BE2C (cell line): ENCODE data around the gene TDRD1.

Source experiments
- DNase-seq: peaks from one replicate; pipeline ENCODE4 v3.0.0-alpha.2; 2020
- H3K27me3 ChIP-seq: fragments of 250-450 bp; sonication (Bioruptor Pico); 2 replicates; pipeline ENCODE4 v1.5.1; 2020; ENCODE audit warnings: mild to moderate bottlenecking
- H3K36me3 ChIP-seq: fragments of 250-450 bp; sonication (Bioruptor Pico); 2 replicates; pipeline ENCODE4 v1.5.1; 2020; ENCODE audit warnings: mild to moderate bottlenecking
- H3K4me1 ChIP-seq: fragments of 250-450 bp; sonication (Bioruptor Pico); 2 replicates; pipeline ENCODE4 v1.5.1; 2020
- H3K4me3 ChIP-seq: 2 replicates; pipeline ENCODE4 v1.5.1; 2011; ENCODE audit warnings: low read depth, low read length
- H3K9me3 ChIP-seq: fragments of 250-450 bp; sonication (Bioruptor Pico); 2 replicates; pipeline ENCODE4 v1.5.1; 2020
- TF ChIP-seq, protein P1 (sequence below): IDR thresholded peaks from 2 replicates; pipeline ENCODE4 v1.5.1; 2012; ENCODE audit warnings: mild to moderate bottlenecking, low read depth, low read length

Gene TDRD1

DNA sequence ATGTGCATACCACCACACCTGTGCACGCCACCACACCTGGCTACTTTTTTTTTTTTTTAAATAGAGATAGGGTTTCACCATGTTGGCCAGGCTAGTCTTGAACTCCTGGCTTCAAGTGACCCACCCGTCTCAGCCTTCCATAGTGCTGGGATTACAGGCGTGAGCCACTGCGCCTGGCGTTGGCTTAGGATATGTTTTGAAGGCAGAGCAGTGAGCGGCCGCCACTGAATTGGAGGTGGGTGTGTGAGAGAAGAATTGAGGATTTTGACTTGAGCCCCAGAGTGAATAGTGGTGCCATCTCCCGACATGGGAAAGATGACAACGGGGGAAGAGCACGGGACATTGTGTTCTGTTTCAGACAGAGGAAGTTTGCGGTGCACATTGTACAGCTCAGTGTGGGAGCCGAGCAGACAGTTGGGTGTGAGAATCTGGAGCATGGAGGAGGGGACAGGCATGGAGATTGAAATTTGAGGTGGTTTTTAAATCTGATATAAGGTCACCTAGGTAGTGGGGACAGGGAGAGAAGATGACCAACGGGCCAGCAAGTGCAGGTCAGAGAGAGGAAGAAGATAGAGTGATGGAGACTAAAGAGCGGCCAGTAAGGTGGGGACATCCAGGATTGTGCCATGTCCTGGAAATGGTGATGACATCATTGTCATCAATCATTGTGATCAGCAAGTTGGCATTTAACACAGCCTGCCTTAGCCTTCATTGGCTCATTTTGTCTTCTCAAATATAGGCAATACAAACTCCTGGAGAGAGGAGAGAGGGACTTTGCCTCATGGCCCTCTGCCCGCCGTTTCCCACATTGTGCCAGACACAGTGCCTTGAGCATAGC is 95.7 kb downstream of the TDRD1 start:
- TF ChIP-seq, protein P1, sequence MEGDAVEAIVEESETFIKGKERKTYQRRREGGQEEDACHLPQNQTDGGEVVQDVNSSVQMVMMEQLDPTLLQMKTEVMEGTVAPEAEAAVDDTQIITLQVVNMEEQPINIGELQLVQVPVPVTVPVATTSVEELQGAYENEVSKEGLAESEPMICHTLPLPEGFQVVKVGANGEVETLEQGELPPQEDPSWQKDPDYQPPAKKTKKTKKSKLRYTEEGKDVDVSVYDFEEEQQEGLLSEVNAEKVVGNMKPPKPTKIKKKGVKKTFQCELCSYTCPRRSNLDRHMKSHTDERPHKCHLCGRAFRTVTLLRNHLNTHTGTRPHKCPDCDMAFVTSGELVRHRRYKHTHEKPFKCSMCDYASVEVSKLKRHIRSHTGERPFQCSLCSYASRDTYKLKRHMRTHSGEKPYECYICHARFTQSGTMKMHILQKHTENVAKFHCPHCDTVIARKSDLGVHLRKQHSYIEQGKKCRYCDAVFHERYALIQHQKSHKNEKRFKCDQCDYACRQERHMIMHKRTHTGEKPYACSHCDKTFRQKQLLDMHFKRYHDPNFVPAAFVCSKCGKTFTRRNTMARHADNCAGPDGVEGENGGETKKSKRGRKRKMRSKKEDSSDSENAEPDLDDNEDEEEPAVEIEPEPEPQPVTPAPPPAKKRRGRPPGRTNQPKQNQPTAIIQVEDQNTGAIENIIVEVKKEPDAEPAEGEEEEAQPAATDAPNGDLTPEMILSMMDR, result no peak
- H3K9me3 ChIP-seq, result no peaks in the 10 kb centered on the region; the same call in 1 of the 2 replicates
- no peaks in the 10 kb centered on the region for H3K4me1 ChIP-seq
- DNase-seq, result no peak
- no peaks in the 10 kb centered on the region for H3K27me3 ChIP-seq
- H3K36me3 ChIP-seq, result no peaks in the 10 kb centered on the region
- H3K4me3 ChIP-seq, result no peak overlapping the region

DNA sequence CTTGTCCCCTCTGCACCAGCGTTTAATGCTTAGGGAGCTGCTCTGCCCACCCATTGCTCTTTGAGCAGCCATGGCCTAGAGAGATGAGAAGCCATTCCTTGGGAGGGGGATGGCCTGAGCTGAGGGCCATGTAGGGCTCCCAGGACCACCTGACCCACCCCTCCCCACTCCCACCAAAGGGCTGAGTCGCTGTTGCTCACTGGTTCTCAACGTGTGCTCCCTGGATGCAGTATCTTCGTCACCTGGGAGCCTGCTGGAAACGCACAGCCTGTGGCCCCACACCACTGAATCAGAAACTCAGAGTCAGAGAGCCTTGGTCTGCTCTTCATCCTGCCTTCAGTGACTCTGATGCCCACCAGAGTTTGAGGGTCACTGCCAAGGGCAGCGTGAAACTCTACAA is 96.9 kb downstream of the TDRD1 start:
- Histone ChIP-seq H3K9me3 (no peaks in the 10 kb centered on the region; the same call in 1 of the 2 replicates), H3K4me1 (no peaks in the 10 kb centered on the region)
- DNase-seq, result no peak

DNA sequence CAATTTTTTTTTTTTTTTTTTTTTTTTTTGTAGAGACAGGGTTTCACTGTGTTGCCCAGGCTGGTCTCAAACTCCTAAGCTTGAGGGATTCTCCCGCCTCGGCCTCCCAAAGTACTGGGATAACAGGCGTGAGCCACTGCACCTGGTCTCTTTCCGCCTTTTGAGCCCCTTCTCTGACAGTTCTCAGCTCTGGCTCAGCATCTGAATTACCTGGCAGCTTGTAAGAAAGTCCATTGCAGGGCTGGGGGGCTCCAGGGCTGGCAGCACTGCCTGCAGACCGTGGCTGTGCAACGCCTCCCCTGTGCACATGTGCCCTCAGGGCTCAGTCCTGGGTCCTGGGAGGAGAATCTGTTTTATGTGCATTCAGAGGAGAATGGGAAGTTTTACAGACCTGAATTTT is 97.5 kb downstream of the TDRD1 start:
- peak; percentile 24 for DNase-seq
- Histone ChIP-seq H3K9me3 (no peaks in the 10 kb centered on the region; the same call in 1 of the 2 replicates), H3K4me1 (no peaks in the 10 kb centered on the region), H3K27me3 (no peaks in the 10 kb centered on the region), H3K36me3 (no peaks in the 10 kb centered on the region), H3K4me3 (no peak overlapping the region)
- TF ChIP-seq, protein P1, result no peak

More for the DNA sequence above, 96.9 kb downstream of the TDRD1 start:
- Histone ChIP-seq H3K36me3 (no peaks in the 10 kb centered on the region), H3K27me3 (no peaks in the 10 kb centered on the region), H3K4me3 (no peak overlapping the region)
- TF ChIP-seq, protein P1, result no peak

GRCh38 chr10:114278140-114278883 is 99.2 kb downstream of the TDRD1 start:
- Histone ChIP-seq H3K4me1 (no peaks in the 10 kb centered on the region), H3K9me3 (no peaks in the 10 kb centered on the region), H3K36me3 (no peaks in the 10 kb centered on the region), H3K4me3 (no peak overlapping the region), H3K27me3 (no peaks in the 10 kb centered on the region)
- DNase-seq, result no peak
- TF ChIP-seq, protein P1, result no peak

DNA sequence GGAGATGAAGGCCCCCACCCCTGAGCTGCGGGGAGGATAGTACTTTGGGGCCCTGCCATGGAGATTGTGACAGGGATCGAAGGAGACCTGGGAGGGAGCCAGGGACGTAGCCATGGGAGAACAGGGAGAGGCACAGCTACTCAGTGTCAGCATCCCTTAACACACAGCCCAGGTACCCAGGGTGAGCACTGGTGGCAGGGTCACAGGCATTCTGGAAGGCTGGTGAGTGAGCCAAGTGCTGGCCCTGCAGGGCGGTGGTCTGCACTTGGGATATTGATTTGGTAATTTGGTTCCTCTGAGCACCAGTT is 99.7 kb downstream of the TDRD1 start:
- Histone ChIP-seq H3K36me3 (no peaks in the 10 kb centered on the region), H3K4me3 (no peak overlapping the region), H3K4me1 (no peaks in the 10 kb centered on the region), H3K9me3 (no peaks in the 10 kb centered on the region), H3K27me3 (no peaks in the 10 kb centered on the region)
- no peak for DNase-seq
- TF ChIP-seq, protein P1, result no peak

GRCh38 chr10:114279289-114279688 is 100.1 kb downstream of the TDRD1 start:
- no peaks in the 10 kb centered on the region for H3K27me3 ChIP-seq
- no peak for DNase-seq

More at GRCh38 chr10:114279289-114279688, 100.1 kb downstream of the TDRD1 start:
- no peaks in the 10 kb centered on the region for H3K36me3 ChIP-seq
- H3K4me1 ChIP-seq, result no peaks in the 10 kb centered on the region
- no peak overlapping the region for H3K4me3 ChIP-seq
- TF ChIP-seq, protein P1, result no peak
- H3K9me3 ChIP-seq, result no peaks in the 10 kb centered on the region
